ENCODE measurements around the gene TCEANC. TPM values are rescaled to one million over a fixed set of nuclear protein-coding genes. Genes with fewer than 3 reads are reported as not detected.
A peak's percentile ranks its signal among the peaks of the same experiment; 100 is the strongest.

Gene TCEANC, protein sequence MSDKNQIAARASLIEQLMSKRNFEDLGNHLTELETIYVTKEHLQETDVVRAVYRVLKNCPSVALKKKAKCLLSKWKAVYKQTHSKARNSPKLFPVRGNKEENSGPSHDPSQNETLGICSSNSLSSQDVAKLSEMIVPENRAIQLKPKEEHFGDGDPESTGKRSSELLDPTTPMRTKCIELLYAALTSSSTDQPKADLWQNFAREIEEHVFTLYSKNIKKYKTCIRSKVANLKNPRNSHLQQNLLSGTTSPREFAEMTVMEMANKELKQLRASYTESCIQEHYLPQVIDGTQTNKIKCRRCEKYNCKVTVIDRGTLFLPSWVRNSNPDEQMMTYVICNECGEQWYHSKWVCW
- 8.4 TPM for total RNA-seq
- long read RNA-seq, partial matches to known transcripts: 2 of 7 reads
- long read RNA-seq, other reads (novel, unspliced or antisense): 5 of 7 reads

DNA sequence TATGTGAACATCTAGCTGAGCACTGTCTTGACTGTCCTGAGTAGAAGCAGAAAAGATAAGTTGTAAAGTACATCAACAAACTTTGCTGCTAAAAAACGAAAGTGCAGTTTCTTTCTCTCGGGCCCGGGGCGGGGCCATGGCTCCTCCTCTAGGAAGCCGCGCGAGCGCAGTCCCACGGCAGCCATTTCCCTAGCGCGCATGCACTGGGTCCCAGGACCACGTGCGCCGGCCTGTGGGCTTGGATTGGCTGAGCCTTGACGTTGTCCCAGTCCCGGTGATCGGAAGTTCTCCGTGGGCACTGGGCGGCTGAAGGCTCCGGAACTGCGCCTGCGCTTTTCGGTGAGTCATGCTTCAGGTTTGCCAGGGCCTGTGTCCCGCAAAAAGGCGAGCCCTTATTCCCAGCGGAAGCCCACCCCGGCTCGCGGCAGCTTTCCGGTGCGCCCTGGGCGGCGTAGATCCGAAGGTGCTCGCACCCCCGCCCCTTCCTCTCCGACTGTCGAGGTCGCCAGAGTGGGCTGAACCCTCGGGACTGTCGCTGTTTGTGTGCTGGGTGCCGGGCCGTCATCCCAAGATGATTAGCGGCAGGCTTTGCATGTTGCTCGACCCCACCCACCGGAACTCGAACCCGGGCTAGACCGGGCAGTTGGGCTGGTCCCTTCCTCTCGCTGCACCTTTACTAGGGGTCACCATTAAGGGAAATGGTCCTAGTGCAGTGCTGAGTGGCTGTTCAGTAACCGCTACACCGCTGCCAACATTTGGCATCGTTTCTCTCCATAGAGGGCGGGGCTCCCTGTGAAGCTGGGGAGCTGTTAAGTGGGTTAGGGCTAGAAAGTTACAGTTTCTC lies at the start of gene TCEANC:
TCEANC (plus strand) TSS at position 292 of the 844 bp plus-strand sequence. CDS start 9,368 bp downstream, outside the sequence.
- Histone ChIP-seq H3K27ac (peak within 1 kb of the TSS; percentile 95), H3K4me3 (peak within 1 kb of the TSS; percentile 67), H3K4me1 (peaks cover 7% of the 10 kb centered on the region), H3K9me3 (no peaks in the 10 kb centered on the region), H3K27me3 (ENCODE audit: low read depth) (no peaks in the 10 kb centered on the region), H3K36me3 (no peaks in the 10 kb centered on the region)
- TF ChIP-seq, protein P1, sequence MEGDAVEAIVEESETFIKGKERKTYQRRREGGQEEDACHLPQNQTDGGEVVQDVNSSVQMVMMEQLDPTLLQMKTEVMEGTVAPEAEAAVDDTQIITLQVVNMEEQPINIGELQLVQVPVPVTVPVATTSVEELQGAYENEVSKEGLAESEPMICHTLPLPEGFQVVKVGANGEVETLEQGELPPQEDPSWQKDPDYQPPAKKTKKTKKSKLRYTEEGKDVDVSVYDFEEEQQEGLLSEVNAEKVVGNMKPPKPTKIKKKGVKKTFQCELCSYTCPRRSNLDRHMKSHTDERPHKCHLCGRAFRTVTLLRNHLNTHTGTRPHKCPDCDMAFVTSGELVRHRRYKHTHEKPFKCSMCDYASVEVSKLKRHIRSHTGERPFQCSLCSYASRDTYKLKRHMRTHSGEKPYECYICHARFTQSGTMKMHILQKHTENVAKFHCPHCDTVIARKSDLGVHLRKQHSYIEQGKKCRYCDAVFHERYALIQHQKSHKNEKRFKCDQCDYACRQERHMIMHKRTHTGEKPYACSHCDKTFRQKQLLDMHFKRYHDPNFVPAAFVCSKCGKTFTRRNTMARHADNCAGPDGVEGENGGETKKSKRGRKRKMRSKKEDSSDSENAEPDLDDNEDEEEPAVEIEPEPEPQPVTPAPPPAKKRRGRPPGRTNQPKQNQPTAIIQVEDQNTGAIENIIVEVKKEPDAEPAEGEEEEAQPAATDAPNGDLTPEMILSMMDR (IDR thresholded peaks at IDR 0.05): no peak
- intact Hi-C loops (cut with DNase I): no loop called here
- DNase-seq (peak; percentile 97), ATAC-seq (peak; percentile 100)

DNA sequence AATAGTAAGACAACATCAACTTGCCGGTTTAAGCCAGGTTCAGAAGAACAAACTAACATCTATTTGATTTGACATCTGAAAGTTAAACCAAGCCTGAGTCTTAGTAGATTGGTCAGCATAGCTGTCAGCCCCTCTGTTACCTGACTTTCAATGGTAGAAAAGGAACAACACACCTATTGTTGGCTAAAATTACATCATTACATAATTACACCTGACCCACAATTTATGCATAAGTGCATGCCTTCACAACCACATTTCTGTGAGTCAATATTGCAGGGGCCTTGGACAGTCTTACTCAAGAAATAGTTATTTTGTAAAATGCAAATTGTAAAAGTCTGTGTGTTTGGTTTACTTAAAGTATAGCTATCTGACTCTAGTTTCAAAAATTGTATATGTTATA lies 47.3 kb upstream of the TCEANC start:
- Histone ChIP-seq H3K36me3 (no peaks in the 10 kb centered on the region), H3K27me3 (ENCODE audit: low read depth) (no peaks in the 10 kb centered on the region), H3K9me3 (no peaks in the 10 kb centered on the region), H3K27ac (no peak overlapping the region), H3K4me3 (no peak overlapping the region), H3K4me1 (no peaks in the 10 kb centered on the region)
- TF ChIP-seq, protein P1 (IDR thresholded peaks at IDR 0.05): no peak
- DNase-seq (no peak), ATAC-seq (no peak)
- intact Hi-C loops (cut with DNase I): no loop called here

DNA sequence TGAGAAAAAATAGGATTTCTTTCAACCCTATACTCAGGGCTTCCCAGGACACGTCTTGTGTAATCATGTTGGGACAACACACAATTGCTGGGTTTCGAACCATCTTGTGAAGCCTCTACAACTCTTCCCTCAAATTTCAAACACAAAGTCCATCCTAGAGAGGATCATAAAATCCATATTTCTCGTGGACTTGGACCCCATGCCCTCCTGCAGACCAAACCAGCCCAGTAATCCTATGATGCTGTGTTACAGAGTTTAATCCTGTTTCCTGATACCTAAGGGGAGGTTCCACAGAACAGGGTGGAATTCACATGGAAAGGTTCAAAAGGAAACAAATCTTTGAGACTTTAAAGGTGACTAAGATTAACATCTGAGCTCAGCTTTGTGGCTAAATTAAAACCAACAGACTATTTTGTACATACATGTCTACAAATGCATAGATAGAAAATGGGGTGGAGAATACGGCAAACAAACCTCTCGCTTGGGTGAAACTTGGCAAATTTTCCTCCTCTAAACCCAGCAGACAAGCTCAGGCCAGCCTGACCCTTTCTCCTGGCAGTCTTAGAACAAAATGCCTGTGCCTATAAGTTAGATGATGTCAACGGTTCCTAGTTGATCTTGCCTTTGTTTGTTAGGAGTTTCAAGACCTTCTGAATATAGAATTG lies 45.5 kb upstream of the TCEANC start:
- TF ChIP-seq, protein P1 (IDR thresholded peaks at IDR 0.05): no peak
- Histone ChIP-seq H3K36me3 (no peaks in the 10 kb centered on the region), H3K9me3 (no peaks in the 10 kb centered on the region), H3K27ac (no peak overlapping the region), H3K27me3 (ENCODE audit: low read depth) (no peaks in the 10 kb centered on the region), H3K4me3 (no peak overlapping the region), H3K4me1 (no peaks in the 10 kb centered on the region)
- DNase-seq: no peak
- no peak for ATAC-seq
- intact Hi-C loops (cut with DNase I): no loop called here

DNA sequence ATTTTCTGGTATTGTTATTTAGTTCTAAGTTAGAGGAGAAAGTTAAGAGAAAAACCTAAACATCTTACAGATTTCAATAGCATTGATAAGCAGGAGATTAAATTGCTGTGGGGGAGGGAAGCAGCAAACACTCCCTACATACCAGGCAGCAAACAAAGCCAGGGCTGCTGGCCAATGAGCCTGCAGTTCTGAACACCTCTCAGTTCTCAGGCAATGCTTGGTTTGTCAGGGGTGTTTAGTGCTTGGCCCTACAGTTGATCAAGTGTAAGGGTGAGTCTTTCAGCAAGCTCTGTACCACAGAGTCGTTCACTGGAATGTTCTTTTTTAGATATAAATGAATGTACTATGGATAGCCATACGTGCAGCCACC lies 45.0 kb upstream of the TCEANC start:
- intact Hi-C loops (cut with DNase I): no loop called here
- H3K27ac ChIP-seq: no peak overlapping the region
- no peaks in the 10 kb centered on the region for H3K4me1 ChIP-seq
- no peaks in the 10 kb centered on the region for H3K9me3 ChIP-seq
- H3K36me3 ChIP-seq: no peaks in the 10 kb centered on the region
- no peak overlapping the region for H3K4me3 ChIP-seq
- TF ChIP-seq, protein P1 (IDR thresholded peaks at IDR 0.05): no peak
- ATAC-seq (no peak), DNase-seq (no peak)
- H3K27me3 ChIP-seq (ENCODE audit: low read depth): no peaks in the 10 kb centered on the region

DNA sequence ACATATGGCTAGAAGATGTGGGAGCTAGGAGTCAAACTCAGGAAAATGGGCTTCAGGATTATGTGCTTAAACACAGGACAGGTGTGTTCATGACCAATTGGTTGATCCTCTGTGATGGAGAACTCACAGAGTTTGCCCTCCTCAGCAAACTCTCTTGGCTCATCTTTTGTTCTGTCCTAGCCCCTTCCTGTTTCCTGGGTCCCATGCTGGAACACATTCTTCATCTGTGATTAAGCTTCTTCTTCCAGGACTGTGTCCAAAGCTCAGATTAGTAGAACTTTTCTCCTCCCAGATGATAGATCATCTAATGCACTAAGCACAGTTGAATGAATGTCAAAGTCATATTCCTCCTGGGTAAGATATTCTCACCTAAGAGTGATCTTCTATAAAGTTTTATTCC lies 38.8 kb upstream of the TCEANC start:
- DNase-seq (no peak), ATAC-seq (no peak)
- Histone ChIP-seq H3K4me3 (no peak overlapping the region), H3K27me3 (ENCODE audit: low read depth) (no peaks in the 10 kb centered on the region), H3K9me3 (no peaks in the 10 kb centered on the region), H3K4me1 (no peaks in the 10 kb centered on the region), H3K36me3 (no peaks in the 10 kb centered on the region), H3K27ac (no peak overlapping the region)
- intact Hi-C loops (cut with DNase I): no loop called here
- TF ChIP-seq, protein P1 (IDR thresholded peaks at IDR 0.05): no peak
